HG02759 (cell line): Measurements from ENCODE around the gene TAS2R46.
A peak's percentile ranks its signal among the peaks of the same experiment; 100 is the strongest.
"Not testable (repeated sequence)": the region's sequence is repeated elsewhere in the genome, so short reads cannot be mapped to it uniquely, and the experiment has no call there.

ENCODE experiments used
- ATAC-seq: cut with Tn5 transposase; IDR thresholded peaks from one replicate; pipeline ENCODE4 v1.9.1; 2021; ENCODE audit warnings: mild to moderate bottlenecking, moderate library complexity; ENCODE audit not compliant: unreplicated experiment

Gene TAS2R46, protein sequence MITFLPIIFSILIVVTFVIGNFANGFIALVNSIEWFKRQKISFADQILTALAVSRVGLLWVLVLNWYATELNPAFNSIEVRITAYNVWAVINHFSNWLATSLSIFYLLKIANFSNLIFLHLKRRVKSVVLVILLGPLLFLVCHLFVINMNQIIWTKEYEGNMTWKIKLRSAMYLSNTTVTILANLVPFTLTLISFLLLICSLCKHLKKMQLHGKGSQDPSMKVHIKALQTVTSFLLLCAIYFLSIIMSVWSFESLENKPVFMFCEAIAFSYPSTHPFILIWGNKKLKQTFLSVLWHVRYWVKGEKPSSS

DNA sequence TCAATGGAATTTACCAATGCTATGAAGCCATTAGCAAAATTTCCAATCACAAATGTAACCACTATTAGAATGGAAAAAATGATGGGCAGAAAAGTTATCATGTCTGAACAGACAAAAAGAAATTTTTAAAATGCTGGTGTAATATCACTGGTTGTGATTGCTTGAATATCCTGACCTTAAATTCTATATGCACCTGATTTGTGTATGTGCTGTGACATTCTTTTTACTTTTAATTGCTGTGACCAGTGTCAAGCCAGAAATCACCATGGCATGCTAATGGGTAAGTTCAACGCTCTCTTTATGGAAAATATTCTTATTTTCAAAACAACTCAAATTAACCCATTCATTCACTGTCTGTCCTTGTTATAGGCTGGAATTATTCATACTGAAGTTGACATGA is at the start of gene TAS2R46:
TAS2R46 (minus strand) TSS at position 101 of the 400 bp plus-strand sequence; CDS start at position 101, 0 bp downstream.
- ATAC-seq = not testable (repeated sequence)

DNA sequence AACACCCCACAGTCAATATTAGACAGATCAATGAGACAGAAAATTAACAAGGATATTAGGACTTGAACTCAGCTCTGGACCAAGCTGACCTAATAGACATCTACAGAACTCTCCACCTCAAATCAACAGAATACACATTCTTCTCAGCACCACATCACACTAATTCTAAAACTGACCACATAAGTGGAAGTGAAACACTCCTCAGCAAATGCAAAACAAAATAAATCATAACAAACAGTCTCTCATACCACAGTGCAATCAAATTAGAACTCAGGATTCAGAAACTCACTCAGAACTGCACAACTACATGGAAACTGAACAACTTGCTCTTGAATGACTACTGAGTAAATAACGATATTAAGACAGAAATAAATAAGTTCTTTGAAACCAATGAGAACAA is 49.1 kb upstream of the TAS2R46 start:
- ATAC-seq = not testable (repeated sequence)

DNA sequence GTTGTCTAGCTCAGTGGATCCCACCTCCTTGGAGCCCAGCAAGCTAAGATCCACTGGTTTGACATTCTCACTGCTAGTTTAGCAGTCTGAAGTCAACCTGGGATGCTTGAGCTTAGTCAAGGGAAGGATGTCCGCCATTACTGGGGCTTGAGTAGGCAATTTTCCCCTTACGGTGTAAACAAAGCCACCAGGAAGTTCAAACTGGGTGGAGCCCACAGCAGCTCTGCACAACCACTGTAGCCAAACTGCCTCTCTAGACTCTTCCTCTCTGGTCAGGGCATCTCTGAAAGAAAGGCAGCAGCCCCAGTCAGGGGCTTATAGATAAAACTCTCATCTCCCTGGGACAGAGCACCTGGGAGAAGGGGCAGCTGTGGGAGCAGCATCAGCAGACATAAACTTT is 46.8 kb upstream of the TAS2R46 start:
- ATAC-seq = no peak

DNA sequence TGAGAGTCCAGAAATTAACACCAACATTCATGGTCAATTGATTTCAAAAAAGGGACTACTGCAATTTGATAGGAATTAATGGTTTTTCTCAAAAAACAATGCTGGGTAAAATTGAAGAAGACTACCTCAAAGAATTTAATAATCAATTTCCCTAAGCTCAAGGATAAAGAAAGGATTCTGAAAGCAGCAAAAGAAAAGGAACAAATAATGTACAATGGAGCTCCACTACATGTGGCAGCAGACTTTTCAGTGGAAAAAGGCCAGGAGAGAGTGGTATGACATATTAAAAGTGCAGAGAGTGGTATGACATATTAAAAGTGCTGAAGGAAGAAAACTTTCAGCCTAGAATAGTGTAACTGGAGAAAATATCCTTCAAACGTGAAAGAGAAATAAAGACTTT is 45.6 kb upstream of the TAS2R46 start:
- no peak for ATAC-seq

DNA sequence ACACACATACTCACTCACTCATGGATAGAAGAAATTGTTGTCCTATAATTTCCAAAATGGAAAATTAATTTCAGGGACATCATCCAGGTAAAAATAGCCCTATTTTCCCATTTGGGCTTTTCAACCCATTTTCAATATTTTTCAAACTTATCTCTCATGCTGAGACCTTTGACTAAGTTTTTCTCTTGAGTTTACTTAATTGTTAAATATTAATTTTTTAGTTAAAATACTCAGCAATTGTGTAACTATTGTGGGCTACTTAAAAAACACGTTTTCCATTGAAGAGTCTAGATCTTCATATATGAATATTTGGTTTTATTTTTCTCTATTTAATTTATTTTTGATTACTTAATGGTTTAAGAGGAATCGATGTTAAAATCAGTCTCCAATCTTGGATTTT is 44.2 kb upstream of the TAS2R46 start:
- ATAC-seq = no peak

DNA sequence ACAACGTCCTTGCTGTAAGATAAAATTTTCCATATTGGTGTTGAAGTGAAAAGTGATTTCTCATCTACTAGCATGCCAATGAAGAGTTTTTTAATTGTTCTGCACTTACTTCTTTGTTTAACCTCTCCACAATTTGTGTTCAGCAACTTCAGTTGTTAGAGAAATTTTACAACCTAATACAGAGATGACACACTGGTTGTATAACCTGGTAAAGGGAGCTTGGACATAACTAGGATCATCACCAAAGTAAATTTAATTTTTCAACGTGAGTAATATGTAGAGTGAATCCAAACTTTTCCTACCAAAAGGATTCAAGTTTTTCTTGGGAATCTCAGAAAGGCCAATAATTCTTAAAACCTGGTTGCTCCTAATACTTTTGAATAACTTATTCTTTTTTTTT is 43.5 kb upstream of the TAS2R46 start:
- ATAC-seq = no peak

DNA sequence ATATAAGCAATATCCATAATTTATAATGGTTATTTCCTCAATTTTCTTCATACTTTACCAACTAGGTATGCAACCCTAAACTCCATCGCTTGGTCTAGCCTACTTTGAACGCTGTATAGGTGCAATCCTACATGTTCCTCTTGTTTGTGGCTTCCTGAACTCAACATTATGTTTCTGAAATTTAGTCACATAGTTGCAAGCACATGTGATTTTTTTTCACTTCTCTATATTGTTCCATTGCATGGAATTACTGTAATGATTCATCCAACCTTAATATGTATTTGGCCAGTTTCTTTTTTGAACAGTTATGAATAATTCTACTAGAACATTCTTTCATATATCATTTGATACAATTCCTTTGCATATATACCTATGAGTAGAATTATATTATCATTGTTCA is 32.8 kb upstream of the TAS2R46 start:
- ATAC-seq = not testable (repeated sequence)

DNA sequence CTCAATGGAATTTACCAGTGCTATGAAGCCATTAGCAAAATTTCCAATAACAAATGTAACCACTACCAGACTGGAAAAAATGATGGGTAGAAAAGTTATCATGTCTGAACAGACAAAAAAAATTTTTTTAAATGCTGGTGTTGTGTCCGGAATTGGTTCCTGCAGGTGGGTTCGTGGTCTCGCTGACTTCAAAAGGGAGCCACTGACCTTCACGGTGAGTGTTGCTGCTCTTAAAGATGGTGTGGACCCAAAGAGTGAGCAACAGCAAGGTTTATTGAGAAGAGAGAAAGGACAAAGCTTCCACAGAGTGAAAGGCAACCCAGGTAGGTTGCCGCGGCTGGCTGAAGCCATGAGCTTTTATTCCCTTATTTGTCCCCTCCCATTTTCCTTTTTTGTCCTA is 30.0 kb upstream of the TAS2R46 start, which contains the start of gene TAS2R43:
TAS2R43 (minus strand) TSS at position 186 of the 400 bp plus-strand sequence; CDS start at position 102, 84 bp downstream.
- no peak for ATAC-seq

DNA sequence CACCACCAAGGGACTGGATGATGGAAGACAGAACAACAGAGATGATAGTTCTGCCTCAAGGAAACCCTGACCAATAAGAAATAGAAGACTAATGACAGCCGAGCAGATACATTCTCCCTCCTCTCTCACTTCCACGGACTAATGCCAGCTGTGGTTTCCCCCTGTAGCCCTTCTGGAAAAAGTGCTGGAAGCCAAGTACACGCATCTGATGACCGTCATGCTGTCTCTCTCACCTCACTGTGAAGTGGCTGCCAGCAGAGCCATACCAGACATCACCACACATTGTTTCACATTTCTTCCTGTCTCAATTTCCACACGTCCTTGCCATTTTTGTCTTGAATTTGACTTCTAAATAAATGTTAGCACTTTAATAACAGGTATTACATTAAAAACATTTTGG is 27.2 kb upstream of the TAS2R46 start:
- no peak for ATAC-seq

DNA sequence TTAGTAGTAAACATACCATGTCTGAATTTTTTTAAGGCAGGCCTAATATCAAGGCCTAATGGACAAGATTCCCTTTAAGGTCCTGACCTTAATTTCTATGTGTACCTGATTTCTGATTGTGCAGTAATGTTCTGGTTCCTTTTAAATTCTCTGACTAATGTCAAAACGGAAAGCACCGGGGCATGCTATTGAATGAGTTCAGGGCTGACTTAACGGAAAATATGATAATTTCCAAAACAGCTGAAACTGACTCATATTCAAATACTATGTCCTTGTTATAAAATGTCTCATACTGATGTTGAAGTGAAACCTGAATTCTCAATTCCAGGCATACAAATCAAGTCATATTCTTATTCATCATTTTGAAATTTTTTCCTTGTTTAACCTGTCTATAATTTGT is 23.3 kb upstream of the TAS2R46 start:
- ATAC-seq = peak; percentile 82

DNA sequence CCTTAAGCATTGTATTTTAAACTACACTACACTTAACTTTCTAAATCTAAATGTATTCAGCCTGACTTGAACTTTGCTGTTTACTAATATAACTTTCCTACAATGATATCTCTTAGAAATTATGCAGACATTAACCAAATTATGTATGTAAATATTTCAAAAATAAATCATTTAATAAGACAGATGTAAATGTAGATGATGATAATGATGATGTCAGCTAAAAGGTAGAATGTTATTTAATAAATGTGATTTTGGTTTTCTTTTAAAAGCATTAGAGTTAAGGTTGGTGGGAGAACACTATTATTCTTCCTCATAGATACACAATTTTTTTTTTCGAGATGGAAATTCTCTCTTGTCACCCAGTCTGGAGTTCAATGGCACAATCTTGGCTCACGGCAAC is 19.9 kb upstream of the TAS2R46 start:
- ATAC-seq = no peak

DNA sequence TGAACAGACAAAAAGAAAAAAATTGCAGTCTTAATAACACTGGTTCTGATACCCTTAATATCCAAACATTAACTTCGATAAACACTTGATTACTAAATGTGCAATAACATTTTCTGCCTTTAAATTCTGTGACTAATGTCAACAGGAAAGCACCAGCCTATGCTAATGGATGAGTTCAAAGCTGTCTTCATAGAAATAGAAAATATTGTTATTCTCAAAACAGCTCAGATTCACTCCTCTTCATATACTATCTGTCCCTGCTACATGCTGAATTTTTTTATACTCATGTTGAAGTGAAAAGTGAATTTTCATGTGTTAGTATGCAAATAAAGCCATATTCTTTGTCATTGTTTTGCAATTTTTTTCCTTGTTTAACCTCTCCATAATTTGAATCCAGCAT is 16.2 kb upstream of the TAS2R46 start:
- ATAC-seq = no peak

DNA sequence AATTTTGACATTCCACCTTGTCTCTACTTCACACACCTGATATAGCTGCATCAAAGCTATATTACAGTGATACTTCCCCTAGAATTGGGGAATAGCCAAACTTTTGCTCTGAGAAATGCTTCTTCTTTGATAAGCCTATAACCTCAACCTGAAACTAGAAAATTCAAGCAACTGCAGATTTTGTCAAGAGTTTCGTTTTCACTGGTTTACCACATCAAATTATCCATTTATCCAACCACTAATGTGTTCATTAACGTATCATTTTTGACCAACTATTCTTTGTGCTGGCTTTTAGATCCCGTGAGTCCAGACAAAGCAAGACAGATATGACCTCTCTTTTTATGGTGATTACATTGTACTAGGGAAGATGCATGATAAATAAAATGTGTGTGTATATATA is 13.5 kb upstream of the TAS2R46 start:
- peak; percentile 71 for ATAC-seq

DNA sequence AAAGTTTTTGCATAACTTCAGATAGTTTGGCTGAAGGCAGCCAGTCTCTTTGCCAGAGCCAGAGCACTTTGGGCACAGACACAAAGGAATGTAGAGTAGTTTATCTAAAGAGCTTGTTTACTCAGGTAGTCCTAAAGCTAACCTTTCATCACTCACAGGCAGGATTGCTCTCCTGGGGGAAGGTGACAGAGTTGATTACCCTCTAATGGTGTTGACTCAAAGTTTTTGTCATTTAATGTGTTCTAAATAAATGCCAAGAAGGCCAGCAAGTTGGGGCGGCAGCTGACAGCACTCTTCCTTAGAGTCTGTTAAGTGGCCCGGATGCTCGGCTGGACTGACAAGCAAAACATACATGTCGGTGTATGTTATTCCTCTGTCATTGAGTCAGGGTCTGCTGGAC is 9.3 kb upstream of the TAS2R46 start:
- no peak for ATAC-seq

DNA sequence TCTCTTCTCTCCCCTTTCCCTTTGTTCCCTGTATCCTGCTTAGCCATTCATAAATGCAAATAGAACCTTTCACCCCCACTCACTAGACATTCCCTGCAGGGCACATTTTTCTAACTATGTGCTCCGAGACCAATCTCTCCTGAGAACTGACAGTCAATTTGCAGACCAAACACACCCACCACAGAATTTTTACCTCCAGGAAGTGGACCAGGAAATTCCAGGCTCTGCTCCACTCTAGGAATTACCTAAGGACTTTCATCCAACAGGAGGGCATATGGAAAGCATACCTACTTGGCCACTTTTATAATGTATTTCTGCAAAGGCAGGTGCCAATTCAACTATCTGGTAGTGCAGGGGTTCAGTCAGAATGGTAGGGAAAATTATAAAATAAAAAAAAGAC is 8.9 kb upstream of the TAS2R46 start:
- no peak for ATAC-seq

DNA sequence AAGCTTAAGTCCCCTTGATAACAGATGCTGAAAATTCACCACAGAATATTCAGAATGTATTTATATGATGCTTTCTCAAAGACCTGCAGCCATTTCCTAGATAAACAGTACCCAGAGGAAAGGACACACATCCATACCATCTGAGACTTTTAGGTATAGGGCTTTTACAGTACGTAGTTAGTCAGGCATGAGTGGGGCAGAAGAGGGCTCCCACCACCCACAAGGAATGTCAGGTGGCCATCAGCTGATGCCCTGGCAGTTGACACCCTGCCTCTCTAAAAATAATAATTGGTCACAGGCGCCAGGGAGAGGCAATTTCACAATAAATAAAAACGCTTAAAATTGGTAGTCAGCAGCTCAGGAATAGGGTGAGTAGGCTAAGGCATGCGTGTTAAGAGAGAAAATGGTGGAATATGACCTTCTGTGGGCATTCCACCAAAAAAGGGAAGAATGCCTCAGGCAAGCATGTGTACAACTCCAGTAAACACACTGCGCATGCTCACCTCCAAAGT is 7.8 kb upstream of the TAS2R46 start:
- no peak for ATAC-seq

DNA sequence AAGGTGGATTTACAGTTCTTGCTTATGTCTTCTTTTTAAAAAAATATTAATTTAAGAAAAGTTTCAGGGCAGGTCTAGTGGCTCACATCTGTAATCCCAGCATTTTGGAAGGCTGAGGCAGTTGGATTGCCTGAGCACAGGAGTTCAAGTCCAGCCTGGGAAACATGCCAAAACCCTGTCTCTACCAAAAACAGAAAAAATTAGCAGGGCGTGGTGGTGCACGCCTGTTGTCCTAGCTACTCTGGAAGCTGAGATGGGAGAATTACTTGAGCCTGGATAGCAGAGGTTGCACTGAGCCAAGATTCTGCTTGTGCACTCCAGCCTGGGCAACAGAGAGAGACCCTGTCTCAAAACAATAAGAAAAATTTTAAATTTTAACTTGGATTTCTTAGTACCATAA is 5.4 kb upstream of the TAS2R46 start:
- no peak for ATAC-seq

DNA sequence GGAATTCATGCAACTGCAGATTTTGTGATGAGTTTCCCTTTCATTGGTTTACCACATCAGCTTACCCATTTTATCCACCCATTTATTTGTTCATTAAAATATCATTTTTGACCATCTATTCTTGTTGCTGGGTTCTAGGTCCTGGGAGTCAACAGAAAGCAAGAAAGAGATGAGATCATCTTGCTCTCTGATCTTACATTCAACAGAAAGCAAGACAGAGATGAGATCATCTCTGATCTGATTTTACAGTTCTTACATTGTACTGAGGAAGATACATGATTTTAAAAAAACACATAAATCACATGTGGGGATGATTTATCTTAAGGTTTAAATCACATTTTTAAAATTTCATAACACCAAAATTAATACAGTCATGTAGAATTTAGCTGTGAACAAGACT is 2.3 kb downstream of the TAS2R46 start:
- no peak for ATAC-seq

DNA sequence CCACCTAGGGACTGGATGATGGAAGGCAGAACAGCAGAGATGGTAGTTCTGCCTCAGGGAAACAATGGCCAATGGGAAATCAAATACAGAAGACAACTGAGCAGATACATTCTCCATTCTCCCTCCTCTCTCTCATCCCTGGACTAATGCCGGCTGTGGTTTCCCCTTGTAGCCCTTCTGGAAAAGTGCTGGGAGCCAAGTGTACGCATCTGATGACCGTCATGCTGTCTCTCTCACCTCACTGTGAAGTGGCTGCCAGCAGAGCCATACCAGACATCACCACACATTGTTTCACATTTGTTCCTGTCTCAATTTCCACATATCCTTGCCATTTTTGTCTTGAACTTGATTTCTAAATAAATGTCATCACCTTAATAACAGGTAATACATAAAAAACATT is 3.1 kb downstream of the TAS2R46 start:
- ATAC-seq = no peak

DNA sequence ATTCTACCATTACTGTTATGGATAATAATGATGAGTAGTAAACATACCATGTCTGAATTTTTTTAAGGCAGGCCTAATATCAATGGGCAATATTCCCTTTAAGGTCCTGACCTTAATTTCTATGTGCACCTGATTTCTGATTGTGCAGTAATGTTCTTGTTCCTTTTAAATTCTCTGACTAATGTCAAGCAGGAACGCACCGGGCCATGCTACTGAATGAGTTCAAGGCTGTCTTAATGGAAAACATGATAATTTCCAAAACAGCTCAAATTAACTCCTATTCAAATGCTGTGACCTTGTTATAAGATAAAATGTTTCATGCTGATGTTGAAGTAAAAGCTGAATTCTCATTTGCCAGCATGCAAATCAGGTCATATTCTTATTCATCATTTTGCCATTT is 6.8 kb downstream of the TAS2R46 start:
- no peak for ATAC-seq

DNA sequence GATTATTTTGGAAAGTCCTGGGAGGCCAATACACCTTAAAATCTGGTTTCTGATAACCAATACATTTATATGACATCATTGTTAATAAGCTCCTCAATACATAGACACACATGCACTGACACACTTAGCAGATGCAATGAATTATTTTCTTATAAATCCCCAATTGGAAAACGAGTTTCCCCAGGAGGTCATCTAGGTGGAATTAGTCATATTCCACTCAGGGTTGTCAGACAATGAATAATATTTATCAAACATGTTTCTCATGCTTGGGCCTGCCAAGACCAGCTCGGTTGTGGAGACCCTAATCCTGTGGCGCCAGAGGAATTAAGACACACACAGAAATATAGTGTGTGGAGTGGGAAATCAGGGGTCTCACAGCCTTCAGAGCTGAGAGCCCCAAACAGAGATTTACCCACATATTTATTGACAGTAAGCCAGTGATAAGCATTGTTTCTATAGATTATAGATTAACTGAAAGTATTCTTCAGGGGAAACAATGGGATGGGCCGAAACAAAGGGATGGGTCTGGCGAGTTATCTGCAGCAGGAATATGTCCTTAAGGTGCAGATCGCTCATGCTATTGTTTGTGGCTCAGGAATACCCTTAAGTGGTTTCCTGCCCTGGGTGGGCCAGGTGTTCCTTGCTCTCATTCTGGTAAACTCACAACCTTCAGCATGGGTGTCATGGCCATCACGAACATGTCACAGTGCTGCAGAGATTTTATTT is 12.1 kb downstream of the TAS2R46 start:
- ATAC-seq = not testable (repeated sequence)

DNA sequence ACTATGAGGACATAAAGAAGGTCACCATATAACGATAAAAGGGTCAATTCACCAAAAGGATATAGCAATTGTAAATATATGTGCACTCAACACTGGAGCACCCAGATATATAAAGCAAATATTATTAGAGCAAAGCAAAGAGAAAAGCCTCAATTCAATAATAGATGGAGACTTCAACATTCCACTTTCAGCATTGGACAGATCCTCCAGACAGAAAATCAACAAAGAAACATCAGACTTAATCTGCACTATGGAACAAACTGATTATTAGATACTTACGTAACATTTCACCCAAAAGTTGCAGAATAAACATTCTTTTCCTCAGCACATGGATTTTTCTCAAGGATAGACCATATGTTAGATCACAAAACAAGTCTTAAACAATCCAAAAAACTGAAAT is 20.7 kb downstream of the TAS2R46 start:
- not testable (repeated sequence) for ATAC-seq
